ENCODE results near the gene FGF4.

The FGF4 gene, protein sequence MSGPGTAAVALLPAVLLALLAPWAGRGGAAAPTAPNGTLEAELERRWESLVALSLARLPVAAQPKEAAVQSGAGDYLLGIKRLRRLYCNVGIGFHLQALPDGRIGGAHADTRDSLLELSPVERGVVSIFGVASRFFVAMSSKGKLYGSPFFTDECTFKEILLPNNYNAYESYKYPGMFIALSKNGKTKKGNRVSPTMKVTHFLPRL

DNA sequence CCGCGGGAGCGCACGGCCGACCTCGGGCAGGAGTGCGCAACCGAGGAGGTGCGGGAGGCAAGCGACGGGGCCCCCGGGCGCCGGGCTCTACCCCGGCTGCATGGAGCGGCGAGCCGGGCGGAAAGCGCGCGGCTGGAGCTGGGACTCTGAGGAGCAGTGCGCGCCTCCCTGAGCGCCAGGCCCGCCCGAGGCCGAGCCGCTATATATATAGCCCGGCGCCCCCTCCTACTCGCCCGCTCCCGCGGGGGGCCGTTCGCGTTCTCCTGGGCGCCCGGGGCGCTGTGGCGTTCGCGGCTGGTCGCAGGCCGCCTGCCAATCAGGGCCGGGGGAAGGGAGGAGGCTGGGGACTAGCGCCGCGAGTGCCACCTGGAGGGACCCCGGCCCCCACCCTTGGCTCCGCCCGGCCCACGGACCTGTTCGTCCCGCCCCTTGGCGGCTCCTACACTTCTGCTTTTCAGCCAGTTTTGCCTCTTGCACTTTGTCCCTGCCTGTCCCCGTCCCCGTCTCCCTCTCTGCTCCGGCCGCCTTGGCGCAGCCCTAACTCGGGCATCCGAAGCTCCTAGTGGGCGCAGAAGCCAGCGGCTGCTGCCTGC lies at the start of gene FGF4:
Gene FGF4 (minus strand): TSS at position 179 of the 593 bp plus-strand sequence. CDS start 257 bp downstream, outside the sequence.
- no peaks in the 10 kb centered on the region for H3K4me1 ChIP-seq (ENCODE audit: low read depth, poor library complexity, severe bottlenecking)
- no peak for TF ChIP-seq CTCF (conservative IDR thresholded peaks at IDR 0.05; ENCODE audit: low read depth, low read length)
- H3K27ac ChIP-seq, result no peak within 1 kb of the TSS
- no peak within 1 kb of the TSS for H2AFZ ChIP-seq (ENCODE audit: low read depth)
- H4K20me1 ChIP-seq (ENCODE audit: insufficient read depth), result no peaks in the 10 kb centered on the region
- no peak within 1 kb of the TSS for H3K4me3 ChIP-seq (IDR thresholded peaks at IDR 0.05; ENCODE audit: insufficient read depth, low read depth, low read length)
- no peak within 1 kb of the TSS for H3K4me2 ChIP-seq
- no peaks in the 10 kb centered on the region for H3K79me2 ChIP-seq (ENCODE audit: insufficient read depth, low read depth)
- peaks cover 11% of the 10 kb centered on the region; the same call in 1 of the 2 replicates for H3K27me3 ChIP-seq (ENCODE audit: insufficient read depth, low read depth)
- no peaks in the 10 kb centered on the region for H3K36me3 ChIP-seq (ENCODE audit: insufficient read depth)
- no peak within 1 kb of the TSS for H3K9ac ChIP-seq

DNA sequence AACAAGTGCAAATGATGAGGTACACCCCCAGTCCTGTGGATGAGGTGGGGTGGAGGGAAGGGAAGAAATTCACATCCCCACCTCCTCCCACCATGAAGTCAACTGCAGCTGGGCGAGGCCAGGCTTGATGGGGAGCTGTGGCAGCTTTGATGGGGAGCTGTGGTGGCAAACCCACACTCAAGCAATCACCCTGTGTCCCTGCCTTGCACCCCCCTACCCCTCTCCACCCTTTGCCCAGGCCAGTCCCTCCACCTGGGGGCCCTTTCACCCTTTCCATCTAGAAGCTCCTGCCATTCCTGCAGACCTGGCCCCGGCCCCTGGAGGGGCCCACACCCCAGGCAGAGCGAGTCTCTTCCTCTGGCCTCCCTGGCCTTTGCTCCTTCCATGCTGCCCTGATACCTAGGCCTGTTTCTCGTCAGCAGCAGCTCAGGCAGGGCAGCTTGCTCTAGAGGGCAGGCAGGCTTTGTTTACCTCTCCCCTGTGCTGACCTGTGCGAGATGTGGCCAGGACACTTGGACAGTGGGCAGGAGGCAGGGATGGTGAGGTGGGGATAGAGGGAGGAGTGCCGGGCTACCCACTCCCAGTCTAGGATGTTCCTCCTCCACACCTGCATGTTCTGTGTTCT lies 48.6 kb upstream of the FGF4 start:
- Histone ChIP-seq H4K20me1 (ENCODE audit: insufficient read depth) (no peaks in the 10 kb centered on the region), H3K27me3 (ENCODE audit: insufficient read depth, low read depth) (no peaks in the 10 kb centered on the region)

GRCh38 chr11:69822676-69823494 lies 47.7 kb upstream of the FGF4 start:
- no peaks in the 10 kb centered on the region for H3K79me2 ChIP-seq (ENCODE audit: insufficient read depth, low read depth)
- no peaks in the 10 kb centered on the region for H3K4me1 ChIP-seq (ENCODE audit: low read depth, poor library complexity, severe bottlenecking)
- H3K27me3 ChIP-seq (ENCODE audit: insufficient read depth, low read depth), result no peaks in the 10 kb centered on the region
- no peak for TF ChIP-seq CTCF (conservative IDR thresholded peaks at IDR 0.05; ENCODE audit: low read depth, low read length)
- no peak overlapping the region for H3K9ac ChIP-seq
- H2AFZ ChIP-seq (ENCODE audit: low read depth), result no peak overlapping the region
- H3K27ac ChIP-seq, result no peak overlapping the region
- H4K20me1 ChIP-seq (ENCODE audit: insufficient read depth), result no peaks in the 10 kb centered on the region
- H3K4me3 ChIP-seq (IDR thresholded peaks at IDR 0.05; ENCODE audit: insufficient read depth, low read depth, low read length), result no peak overlapping the region
- no peak overlapping the region for H3K4me2 ChIP-seq
- no peaks in the 10 kb centered on the region for H3K36me3 ChIP-seq (ENCODE audit: insufficient read depth)

More for the DNA sequence above, 48.6 kb upstream of the FGF4 start:
- no peaks in the 10 kb centered on the region for H3K4me1 ChIP-seq (ENCODE audit: low read depth, poor library complexity, severe bottlenecking)
- no peak overlapping the region for H3K27ac ChIP-seq
- no peaks in the 10 kb centered on the region for H3K79me2 ChIP-seq (ENCODE audit: insufficient read depth, low read depth)
- no peak overlapping the region for H3K4me3 ChIP-seq (IDR thresholded peaks at IDR 0.05; ENCODE audit: insufficient read depth, low read depth, low read length)
- H3K4me2 ChIP-seq, result no peak overlapping the region
- H3K9ac ChIP-seq, result no peak overlapping the region
- H3K36me3 ChIP-seq (ENCODE audit: insufficient read depth), result no peaks in the 10 kb centered on the region
- H2AFZ ChIP-seq (ENCODE audit: low read depth), result no peak overlapping the region
- no peak for TF ChIP-seq CTCF (conservative IDR thresholded peaks at IDR 0.05; ENCODE audit: low read depth, low read length)

- no peak for TF ChIP-seq CTCF (conservative IDR thresholded peaks at IDR 0.05; ENCODE audit: low read depth, low read length)
- no peak overlapping the region for H3K4me3 ChIP-seq (IDR thresholded peaks at IDR 0.05; ENCODE audit: insufficient read depth, low read depth, low read length)
- H2AFZ ChIP-seq (ENCODE audit: low read depth), result no peak overlapping the region
- H3K27ac ChIP-seq, result no peak overlapping the region
- H3K4me2 ChIP-seq, result no peak overlapping the region
- H3K9ac ChIP-seq, result no peak overlapping the region
- H4K20me1 ChIP-seq (ENCODE audit: insufficient read depth), result no peaks in the 10 kb centered on the region
- no peaks in the 10 kb centered on the region for H3K79me2 ChIP-seq (ENCODE audit: insufficient read depth, low read depth)
- H3K4me1 ChIP-seq (ENCODE audit: low read depth, poor library complexity, severe bottlenecking), result no peaks in the 10 kb centered on the region
- H3K27me3 ChIP-seq (ENCODE audit: insufficient read depth, low read depth), result no peaks in the 10 kb centered on the region
- no peaks in the 10 kb centered on the region for H3K36me3 ChIP-seq (ENCODE audit: insufficient read depth)
Observed at GRCh38 chr11:69821511-69822040, 46.4 kb upstream of the FGF4 start.

Data from KMS-11 (cell line).